ENCODE results near the gene GET3.

The GET3 gene

GRCh38 chr19:12789098-12789903, 52.0 kb downstream of the GET3 start:
- TF ChIP-seq EZH2phosphoT487 (IDR thresholded peaks at IDR 0.05; ENCODE audit: borderline replicate concordance) (no peak), CTCF (conservative IDR thresholded peaks at IDR 0.05; ENCODE audit: low read length) (no peak)
- no peaks in the 10 kb centered on the region for H3K9me3 ChIP-seq (ENCODE audit: insufficient read depth, low read depth, low read length)
- H3K4me3 ChIP-seq (ENCODE audit: low read length, poor library complexity, severe bottlenecking) = no peak overlapping the region
- H3K36me3 ChIP-seq (ENCODE audit: insufficient read depth, low read length) = no peaks in the 10 kb centered on the region
- peaks cover 21% of the 10 kb centered on the region for H3K79me2 ChIP-seq (ENCODE audit: insufficient read depth, low read length)
- H3K27me3 ChIP-seq (ENCODE audit: insufficient read depth, low read length, poor library complexity, severe bottlenecking) = no peaks in the 10 kb centered on the region
- no peaks in the 10 kb centered on the region for H4K20me1 ChIP-seq (ENCODE audit: insufficient read depth, low read length, poor library complexity, severe bottlenecking)
- no peak overlapping the region for H2AFZ ChIP-seq (ENCODE audit: low read length)
- H3K9me2 ChIP-seq (replicated peaks; ENCODE audit: low read depth, low read length) = no peaks in the 10 kb centered on the region
- H3F3A ChIP-seq (ENCODE audit: low read depth) = no peaks in the 10 kb centered on the region; the same call in 1 of the 2 replicates
- no peak overlapping the region for H3K9ac ChIP-seq (ENCODE audit: low read depth, low read length, poor library complexity, severe bottlenecking)
- H3K4me2 ChIP-seq (ENCODE audit: low read depth, low read length, poor library complexity, severe bottlenecking) = no peak overlapping the region
- H3K4me1 ChIP-seq (ENCODE audit: insufficient read depth, low read length, poor library complexity, severe bottlenecking) = peaks cover 41% of the 10 kb centered on the region

GRCh38 chr19:12789904-12790619, 52.8 kb downstream of the GET3 start:
- TF ChIP-seq CTCF (conservative IDR thresholded peaks at IDR 0.05; ENCODE audit: low read length) (no peak), EZH2phosphoT487 (IDR thresholded peaks at IDR 0.05; ENCODE audit: borderline replicate concordance) (no peak)
- no peaks in the 10 kb centered on the region for H3K27me3 ChIP-seq (ENCODE audit: insufficient read depth, low read length, poor library complexity, severe bottlenecking)
- no peaks in the 10 kb centered on the region for H3K9me3 ChIP-seq (ENCODE audit: insufficient read depth, low read depth, low read length)
- H3K4me2 ChIP-seq (ENCODE audit: low read depth, low read length, poor library complexity, severe bottlenecking) = peak overlapping the region; percentile 96
- H3K9ac ChIP-seq (ENCODE audit: low read depth, low read length, poor library complexity, severe bottlenecking) = peak overlapping the region; percentile 94
- peak overlapping the region; percentile 96 for H3K4me3 ChIP-seq (ENCODE audit: low read length, poor library complexity, severe bottlenecking)
- peaks cover 42% of the 10 kb centered on the region for H3K4me1 ChIP-seq (ENCODE audit: insufficient read depth, low read length, poor library complexity, severe bottlenecking)
- no peaks in the 10 kb centered on the region for H4K20me1 ChIP-seq (ENCODE audit: insufficient read depth, low read length, poor library complexity, severe bottlenecking)
- no peaks in the 10 kb centered on the region; the same call in 1 of the 2 replicates for H3F3A ChIP-seq (ENCODE audit: low read depth)
- H2AFZ ChIP-seq (ENCODE audit: low read length) = no peak overlapping the region
- H3K9me2 ChIP-seq (replicated peaks; ENCODE audit: low read depth, low read length) = no peaks in the 10 kb centered on the region
- no peaks in the 10 kb centered on the region for H3K36me3 ChIP-seq (ENCODE audit: insufficient read depth, low read length)
- H3K79me2 ChIP-seq (ENCODE audit: insufficient read depth, low read length) = peaks cover 21% of the 10 kb centered on the region

- Histone ChIP-seq H3K79me2 (ENCODE audit: insufficient read depth, low read length) (peaks cover 21% of the 10 kb centered on the region), H3K9ac (ENCODE audit: low read depth, low read length, poor library complexity, severe bottlenecking) (peak overlapping the region; percentile 94), H3K9me2 (replicated peaks; ENCODE audit: low read depth, low read length) (no peaks in the 10 kb centered on the region), H2AFZ (ENCODE audit: low read length) (no peak overlapping the region), H3K4me3 (ENCODE audit: low read length, poor library complexity, severe bottlenecking) (peak overlapping the region; percentile 96), H4K20me1 (ENCODE audit: insufficient read depth, low read length, poor library complexity, severe bottlenecking) (no peaks in the 10 kb centered on the region), H3K4me2 (ENCODE audit: low read depth, low read length, poor library complexity, severe bottlenecking) (peak overlapping the region; percentile 96), H3K27me3 (ENCODE audit: insufficient read depth, low read length, poor library complexity, severe bottlenecking) (no peaks in the 10 kb centered on the region), H3K36me3 (ENCODE audit: insufficient read depth, low read length) (no peaks in the 10 kb centered on the region), H3K4me1 (ENCODE audit: insufficient read depth, low read length, poor library complexity, severe bottlenecking) (peaks cover 34% of the 10 kb centered on the region), H3K9me3 (ENCODE audit: insufficient read depth, low read depth, low read length) (no peaks in the 10 kb centered on the region), H3F3A (ENCODE audit: low read depth) (no peaks in the 10 kb centered on the region; the same call in 1 of the 2 replicates)
- TF ChIP-seq CTCF (conservative IDR thresholded peaks at IDR 0.05; ENCODE audit: low read length) = no peak
- no peak for TF ChIP-seq EZH2phosphoT487 (IDR thresholded peaks at IDR 0.05; ENCODE audit: borderline replicate concordance)
Observed at GRCh38 chr19:12790628-12791344, 53.5 kb downstream of the GET3 start.

Measured in Loucy (cell line).